ENCODE results near the gene WWOX.

Gene WWOX

DNA sequence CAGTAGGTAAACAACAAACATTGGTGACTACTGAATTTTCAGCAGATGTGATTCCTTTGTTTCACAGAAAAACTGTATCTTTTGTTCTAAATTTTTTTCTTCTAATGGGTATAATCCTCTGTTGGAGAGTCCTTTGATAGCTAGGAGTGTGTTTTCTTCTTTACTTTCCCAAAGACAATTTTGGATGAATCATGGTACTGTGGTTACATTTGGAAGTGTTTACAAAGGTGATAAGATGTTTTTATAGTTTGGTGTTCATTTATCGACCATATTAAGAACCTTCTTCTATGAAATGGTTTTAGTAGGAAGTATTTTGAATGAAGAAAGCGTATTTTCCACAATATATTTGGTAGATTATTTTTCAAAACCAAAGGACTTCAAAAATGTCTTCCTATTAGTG, 333.7 kb downstream of the WWOX start:
- Histone ChIP-seq H3K4me1 (ENCODE audit: control insufficient read depth, insufficient read depth, low read length, poor library complexity, severe bottlenecking) (no peaks in the 10 kb centered on the region), H3K27ac (ENCODE audit: low read depth, low read length, severe bottlenecking) (no peak overlapping the region), H3K36me3 (ENCODE audit: control insufficient read depth, insufficient read depth, low read length) (no peaks in the 10 kb centered on the region), H3K4me3 (ENCODE audit: extremely low read depth, insufficient read depth, low read length, poor library complexity, severe bottlenecking) (no peak overlapping the region), H3K9me3 (ENCODE audit: control insufficient read depth, low read length) (no peaks in the 10 kb centered on the region)
- whole genome bisulfite sequencing, 2 experiments (ENCODE audit: insufficient coverage in 2 of 2), result no CpG with 5 or more reads among the region's 2 CpGs

DNA sequence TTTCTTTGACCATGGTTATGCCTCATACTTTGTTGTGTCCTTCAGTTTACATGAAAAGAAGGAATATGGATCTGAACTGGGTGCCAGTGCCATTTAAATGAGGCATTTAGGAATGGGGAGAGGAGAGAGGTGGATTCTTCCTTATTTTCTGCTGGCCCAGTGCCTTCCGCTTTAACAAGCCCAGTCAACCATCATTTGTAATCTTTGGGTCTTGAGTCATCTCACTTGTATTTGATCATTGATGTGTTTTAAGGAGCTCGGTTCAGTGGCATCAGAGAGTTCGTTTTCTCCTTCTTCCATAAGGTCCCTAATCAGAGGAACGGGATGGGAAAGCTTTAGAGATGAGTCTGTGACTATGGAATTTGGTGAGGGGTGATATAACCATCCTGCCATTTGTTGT, 334.9 kb downstream of the WWOX start:
- 80% methylated on average over 1 of the region's 4 CpGs; no CpG with 5 or more reads in 1 of the 2 experiments for WGBS, 2 experiments (ENCODE audit: insufficient coverage in 2 of 2)

DNA sequence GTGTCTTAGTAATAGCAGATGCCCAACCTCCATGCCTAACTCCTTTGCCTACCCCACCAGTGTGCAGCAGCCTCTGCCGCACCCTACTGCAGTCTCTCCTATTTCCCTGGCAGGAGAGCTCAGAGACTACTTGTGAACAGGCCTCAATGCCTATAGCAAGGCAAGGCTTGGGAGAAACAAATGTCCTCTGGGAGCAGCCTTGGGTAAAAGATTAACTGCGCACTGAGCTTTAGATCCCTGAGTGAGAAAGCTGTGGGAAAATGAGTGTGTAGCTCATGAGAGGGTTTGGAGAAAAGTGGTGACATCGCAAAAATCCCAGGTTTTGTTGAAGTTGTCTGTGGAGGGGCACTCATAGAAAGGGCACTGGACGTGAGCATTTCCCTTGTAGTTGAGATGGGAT, 335.8 kb downstream of the WWOX start:
- 95 to 100% methylated on average over 4 of the region's 4 CpGs for WGBS, 2 experiments (ENCODE audit: insufficient coverage in 2 of 2)

More for the DNA sequence above, 334.9 kb downstream of the WWOX start:
- Histone ChIP-seq H3K9me3 (ENCODE audit: control insufficient read depth, low read length) (no peaks in the 10 kb centered on the region), H3K4me1 (ENCODE audit: control insufficient read depth, insufficient read depth, low read length, poor library complexity, severe bottlenecking) (no peaks in the 10 kb centered on the region), H3K36me3 (ENCODE audit: control insufficient read depth, insufficient read depth, low read length) (no peaks in the 10 kb centered on the region), H3K4me3 (ENCODE audit: extremely low read depth, insufficient read depth, low read length, poor library complexity, severe bottlenecking) (no peak overlapping the region), H3K27ac (ENCODE audit: low read depth, low read length, severe bottlenecking) (no peak overlapping the region)

DNA sequence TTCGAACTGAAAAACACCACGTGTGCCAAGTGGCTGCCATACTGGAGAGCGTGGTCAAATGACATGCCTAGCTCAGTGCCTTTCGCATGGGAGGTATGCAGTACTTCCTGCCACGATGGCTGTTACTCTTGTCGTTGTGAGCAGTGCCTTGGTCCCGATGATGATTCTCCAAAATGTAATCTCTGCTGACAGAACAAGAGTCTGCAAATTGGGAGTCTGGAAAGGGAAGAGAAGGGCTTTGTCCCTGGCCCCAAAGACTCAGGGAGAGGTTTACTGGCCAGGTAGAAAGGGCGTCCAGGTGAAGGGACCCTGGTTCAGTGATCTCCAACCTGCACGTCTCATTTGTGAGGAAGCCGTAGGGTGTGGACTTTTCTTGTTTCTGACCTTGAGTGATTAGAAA, 336.6 kb downstream of the WWOX start:
- H3K4me1 ChIP-seq (ENCODE audit: control insufficient read depth, insufficient read depth, low read length, poor library complexity, severe bottlenecking), result no peaks in the 10 kb centered on the region
- H3K27ac ChIP-seq (ENCODE audit: low read depth, low read length, severe bottlenecking), result no peak overlapping the region
- no peak overlapping the region for H3K4me3 ChIP-seq (ENCODE audit: extremely low read depth, insufficient read depth, low read length, poor library complexity, severe bottlenecking)
- 90 to 96% methylated on average over 9 to 10 of the region's 10 CpGs for WGBS, 2 experiments (ENCODE audit: insufficient coverage in 2 of 2)
- H3K36me3 ChIP-seq (ENCODE audit: control insufficient read depth, insufficient read depth, low read length), result no peaks in the 10 kb centered on the region
- no peaks in the 10 kb centered on the region for H3K9me3 ChIP-seq (ENCODE audit: control insufficient read depth, low read length)

More for the DNA sequence above, 335.8 kb downstream of the WWOX start:
- H3K27ac ChIP-seq (ENCODE audit: low read depth, low read length, severe bottlenecking), result no peak overlapping the region
- H3K9me3 ChIP-seq (ENCODE audit: control insufficient read depth, low read length), result no peaks in the 10 kb centered on the region
- no peaks in the 10 kb centered on the region for H3K4me1 ChIP-seq (ENCODE audit: control insufficient read depth, insufficient read depth, low read length, poor library complexity, severe bottlenecking)
- no peaks in the 10 kb centered on the region for H3K36me3 ChIP-seq (ENCODE audit: control insufficient read depth, insufficient read depth, low read length)
- no peak overlapping the region for H3K4me3 ChIP-seq (ENCODE audit: extremely low read depth, insufficient read depth, low read length, poor library complexity, severe bottlenecking)

DNA sequence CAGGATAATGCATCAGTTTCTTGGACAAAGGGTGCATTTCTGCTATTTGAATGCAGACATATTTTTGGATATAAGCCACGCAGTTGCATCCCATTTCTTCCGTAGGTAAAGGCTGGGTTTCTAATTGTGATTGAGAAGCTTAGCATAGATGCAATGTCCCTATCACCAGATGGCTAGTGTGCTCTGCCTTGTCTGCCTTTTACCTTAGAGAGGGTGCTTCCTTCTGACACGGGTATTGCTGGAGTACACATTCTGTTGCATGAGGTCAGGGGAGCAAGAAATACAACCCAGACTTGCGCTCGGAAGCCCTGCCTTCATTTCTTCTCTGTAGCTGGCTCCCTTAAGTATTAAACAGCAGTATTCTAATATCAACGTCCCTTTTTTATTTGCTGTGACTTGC, 337.4 kb downstream of the WWOX start:
- H3K36me3 ChIP-seq (ENCODE audit: control insufficient read depth, insufficient read depth, low read length), result no peaks in the 10 kb centered on the region
- H3K9me3 ChIP-seq (ENCODE audit: control insufficient read depth, low read length), result no peaks in the 10 kb centered on the region
- H3K27ac ChIP-seq (ENCODE audit: low read depth, low read length, severe bottlenecking), result no peak overlapping the region
- H3K4me1 ChIP-seq (ENCODE audit: control insufficient read depth, insufficient read depth, low read length, poor library complexity, severe bottlenecking), result no peaks in the 10 kb centered on the region
- H3K4me3 ChIP-seq (ENCODE audit: extremely low read depth, insufficient read depth, low read length, poor library complexity, severe bottlenecking), result no peak overlapping the region
- WGBS, 2 experiments (ENCODE audit: insufficient coverage in 2 of 2), result 76 to 81% methylated on average over 6 of the region's 6 CpGs

DNA sequence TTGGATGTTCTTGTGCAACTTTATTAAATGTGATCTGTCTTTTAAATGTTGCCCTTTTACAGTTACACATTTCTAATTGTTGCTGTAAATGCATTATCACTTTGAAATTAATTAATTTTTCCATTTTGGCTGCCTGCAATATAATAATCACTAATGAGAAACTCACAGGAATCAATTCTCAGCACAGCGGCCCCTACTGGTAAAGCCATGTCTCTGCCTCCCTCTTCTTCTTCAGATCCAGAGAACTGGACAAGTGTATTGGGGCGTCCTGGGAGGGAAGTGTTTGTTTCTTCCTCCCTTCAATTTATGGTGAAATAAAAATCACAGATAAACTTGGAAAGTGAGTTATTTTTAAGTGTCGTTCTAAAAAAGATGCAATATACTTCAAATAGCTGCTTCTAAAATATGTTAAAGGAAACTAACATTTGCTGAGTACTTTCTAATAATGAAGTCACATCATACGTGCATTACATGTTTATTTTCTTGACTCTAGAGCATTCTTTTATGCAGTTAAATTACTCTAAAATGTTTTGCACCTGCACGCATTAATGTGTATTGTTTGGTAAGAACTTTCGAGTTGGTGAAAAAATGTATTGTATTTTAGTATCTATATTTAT, 338.0 kb downstream of the WWOX start:
- Histone ChIP-seq H3K4me3 (ENCODE audit: extremely low read depth, insufficient read depth, low read length, poor library complexity, severe bottlenecking) (no peak overlapping the region), H3K36me3 (ENCODE audit: control insufficient read depth, insufficient read depth, low read length) (no peaks in the 10 kb centered on the region), H3K9me3 (ENCODE audit: control insufficient read depth, low read length) (no peaks in the 10 kb centered on the region), H3K27ac (ENCODE audit: low read depth, low read length, severe bottlenecking) (no peak overlapping the region), H3K4me1 (ENCODE audit: control insufficient read depth, insufficient read depth, low read length, poor library complexity, severe bottlenecking) (no peaks in the 10 kb centered on the region)
- 0% methylated on average over 1 of the region's 6 CpGs; no CpG with 5 or more reads in 1 of the 2 experiments for WGBS, 2 experiments (ENCODE audit: insufficient coverage in 2 of 2)

DNA sequence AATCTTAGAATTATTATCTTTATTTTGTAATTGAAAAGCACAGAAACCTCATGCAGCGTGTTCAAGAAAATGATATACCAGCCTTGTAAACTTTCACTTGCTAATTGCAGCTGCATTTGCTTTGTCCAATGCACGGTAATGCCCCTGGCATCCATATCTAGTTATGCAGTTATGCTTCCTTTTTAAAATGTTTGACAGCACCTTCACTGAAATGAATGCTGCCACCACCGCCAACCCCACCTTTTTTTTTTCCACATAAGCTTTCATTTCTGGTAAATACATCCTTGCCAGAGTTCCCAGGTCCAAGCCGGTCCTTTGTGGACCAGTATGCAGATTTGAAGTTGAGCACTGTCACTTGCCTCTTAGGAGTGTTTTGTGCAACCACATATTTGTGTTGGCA, 338.8 kb downstream of the WWOX start:
- Histone ChIP-seq H3K4me1 (ENCODE audit: control insufficient read depth, insufficient read depth, low read length, poor library complexity, severe bottlenecking) (no peaks in the 10 kb centered on the region), H3K36me3 (ENCODE audit: control insufficient read depth, insufficient read depth, low read length) (no peaks in the 10 kb centered on the region), H3K4me3 (ENCODE audit: extremely low read depth, insufficient read depth, low read length, poor library complexity, severe bottlenecking) (no peak overlapping the region), H3K27ac (ENCODE audit: low read depth, low read length, severe bottlenecking) (no peak overlapping the region), H3K9me3 (ENCODE audit: control insufficient read depth, low read length) (no peaks in the 10 kb centered on the region)
- WGBS, 2 experiments (ENCODE audit: insufficient coverage in 2 of 2), result 84 to 95% methylated on average over 3 of the region's 4 CpGs

DNA sequence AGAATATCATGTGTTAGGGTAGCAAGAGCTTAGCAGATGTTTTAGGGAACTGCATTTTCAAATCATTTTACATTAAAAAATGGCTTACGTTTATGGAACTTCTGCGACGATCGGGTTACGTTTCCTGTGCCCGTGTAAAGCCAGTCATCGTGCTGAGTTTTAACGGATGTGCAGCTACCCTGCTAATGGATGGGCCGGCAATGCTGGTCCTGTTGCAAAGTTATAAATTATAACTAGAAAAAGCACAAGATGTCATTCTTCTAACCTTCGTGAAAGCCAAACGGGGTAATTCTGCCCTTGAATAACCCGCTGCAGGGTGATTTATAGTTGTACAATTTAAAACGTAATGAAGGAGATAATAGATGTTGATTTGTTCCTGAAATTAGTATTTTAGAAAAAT, 339.2 kb downstream of the WWOX start:
- Histone ChIP-seq H3K36me3 (ENCODE audit: control insufficient read depth, insufficient read depth, low read length) (no peaks in the 10 kb centered on the region), H3K27ac (ENCODE audit: low read depth, low read length, severe bottlenecking) (no peak overlapping the region), H3K9me3 (ENCODE audit: control insufficient read depth, low read length) (no peaks in the 10 kb centered on the region), H3K4me3 (ENCODE audit: extremely low read depth, insufficient read depth, low read length, poor library complexity, severe bottlenecking) (no peak overlapping the region), H3K4me1 (ENCODE audit: control insufficient read depth, insufficient read depth, low read length, poor library complexity, severe bottlenecking) (no peaks in the 10 kb centered on the region)
- WGBS, 2 experiments (ENCODE audit: insufficient coverage in 2 of 2), result 92 to 100% methylated on average over 7 to 8 of the region's 13 CpGs

DNA sequence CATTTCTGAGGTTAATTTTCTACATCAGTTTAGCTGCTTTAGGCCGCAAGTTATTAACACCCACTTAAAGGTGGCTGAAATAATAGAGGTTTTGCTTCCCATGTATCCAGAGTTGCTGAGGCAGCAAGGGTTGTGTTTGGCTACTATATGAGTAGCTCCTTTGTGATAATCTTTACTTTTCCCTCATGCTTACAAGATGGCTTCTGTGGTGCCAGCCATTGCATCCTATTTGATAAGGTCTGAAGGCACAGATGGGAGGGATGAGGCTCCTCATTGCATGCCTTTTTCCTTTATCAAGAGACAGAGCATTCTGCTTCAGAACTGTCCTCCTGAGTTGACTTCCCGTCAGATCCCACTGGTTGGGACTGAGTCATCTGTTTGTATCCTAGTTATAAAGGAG, 340.2 kb downstream of the WWOX start:
- 86% methylated on average over 1 of the region's 2 CpGs; no CpG with 5 or more reads in 1 of the 2 experiments for WGBS, 2 experiments (ENCODE audit: insufficient coverage in 2 of 2)
- Histone ChIP-seq H3K4me3 (ENCODE audit: extremely low read depth, insufficient read depth, low read length, poor library complexity, severe bottlenecking) (no peak overlapping the region), H3K36me3 (ENCODE audit: control insufficient read depth, insufficient read depth, low read length) (no peaks in the 10 kb centered on the region), H3K9me3 (ENCODE audit: control insufficient read depth, low read length) (no peaks in the 10 kb centered on the region), H3K27ac (ENCODE audit: low read depth, low read length, severe bottlenecking) (no peak overlapping the region), H3K4me1 (ENCODE audit: control insufficient read depth, insufficient read depth, low read length, poor library complexity, severe bottlenecking) (no peaks in the 10 kb centered on the region)

DNA sequence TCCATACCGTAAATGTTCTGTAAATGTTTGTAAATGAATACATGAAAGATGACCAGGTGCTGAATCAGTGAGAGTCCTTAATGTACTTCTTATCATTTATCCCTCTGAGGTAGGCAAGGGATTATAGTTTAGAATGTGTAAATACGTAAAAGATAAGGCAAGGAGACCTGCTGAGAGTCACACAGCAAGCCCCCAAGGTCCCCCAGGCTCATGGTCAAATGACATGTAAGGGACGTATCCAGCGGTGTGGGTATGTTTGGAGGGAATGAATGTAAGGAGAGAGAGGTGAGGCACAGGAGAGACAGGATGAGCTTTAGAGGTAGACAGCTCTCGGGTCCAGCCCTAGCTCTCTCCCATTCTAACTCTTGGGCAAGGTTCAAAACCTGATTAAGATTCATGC, 341.8 kb downstream of the WWOX start:
- Histone ChIP-seq H3K4me1 (ENCODE audit: control insufficient read depth, insufficient read depth, low read length, poor library complexity, severe bottlenecking) (no peaks in the 10 kb centered on the region), H3K9me3 (ENCODE audit: control insufficient read depth, low read length) (no peaks in the 10 kb centered on the region), H3K27ac (ENCODE audit: low read depth, low read length, severe bottlenecking) (no peak overlapping the region), H3K36me3 (ENCODE audit: control insufficient read depth, insufficient read depth, low read length) (no peaks in the 10 kb centered on the region), H3K4me3 (ENCODE audit: extremely low read depth, insufficient read depth, low read length, poor library complexity, severe bottlenecking) (no peak overlapping the region)
- 95 to 100% methylated on average over 2 to 3 of the region's 5 CpGs for WGBS, 2 experiments (ENCODE audit: insufficient coverage in 2 of 2)

DNA sequence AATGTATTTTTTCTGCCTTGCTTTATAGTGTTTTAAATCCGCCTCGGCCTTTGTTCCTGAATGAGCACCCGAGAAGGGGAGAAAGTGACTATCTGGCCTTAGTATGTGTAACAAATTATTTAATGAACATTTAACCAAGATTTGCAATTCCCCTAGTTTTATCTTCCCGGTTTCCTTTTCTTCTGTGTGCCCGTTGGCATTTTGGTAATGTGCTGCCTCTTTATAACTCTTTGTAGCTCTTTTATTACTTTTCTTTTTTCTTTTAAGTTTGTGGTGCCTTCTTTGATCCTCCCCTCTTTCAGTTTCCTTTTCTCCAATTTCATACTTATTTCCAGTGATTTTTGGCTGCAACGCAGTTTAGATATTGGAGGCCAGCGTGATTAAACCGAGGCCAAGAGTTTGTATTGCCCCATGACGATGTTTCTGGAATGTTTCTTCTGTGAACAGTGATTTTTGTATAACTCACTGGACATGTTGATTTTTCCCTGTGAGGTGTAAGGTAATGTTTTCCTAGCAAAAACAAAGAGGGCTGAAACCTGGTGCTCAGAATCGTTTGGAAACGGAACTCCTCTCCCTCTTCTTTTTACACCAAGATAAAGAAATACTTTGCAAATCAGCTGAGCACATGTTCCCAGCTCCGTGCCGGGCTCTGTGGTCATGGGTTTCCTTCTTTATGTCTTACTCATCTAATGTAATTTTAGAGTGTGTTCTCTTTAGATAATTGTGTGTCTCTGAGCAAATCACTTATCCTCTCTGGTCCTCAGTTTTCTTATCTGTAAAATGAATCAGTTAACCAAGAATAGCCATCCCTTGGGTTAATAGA, 344.3 kb downstream of the WWOX start:
- no peak overlapping the region for H3K27ac ChIP-seq (ENCODE audit: low read depth, low read length, severe bottlenecking)
- no peaks in the 10 kb centered on the region for H3K9me3 ChIP-seq (ENCODE audit: control insufficient read depth, low read length)
- no peaks in the 10 kb centered on the region for H3K36me3 ChIP-seq (ENCODE audit: control insufficient read depth, insufficient read depth, low read length)
- H3K4me3 ChIP-seq (ENCODE audit: extremely low read depth, insufficient read depth, low read length, poor library complexity, severe bottlenecking), result no peak overlapping the region
- no peaks in the 10 kb centered on the region for H3K4me1 ChIP-seq (ENCODE audit: control insufficient read depth, insufficient read depth, low read length, poor library complexity, severe bottlenecking)
- 90 to 95% methylated on average over 5 to 6 of the region's 13 CpGs for WGBS, 2 experiments (ENCODE audit: insufficient coverage in 2 of 2)
